ENCODE data around the gene GUCY2D. TPM values are rescaled to one million over a fixed set of nuclear protein-coding genes. Genes with fewer than 3 reads are reported as not detected.

The GUCY2D gene
- total RNA-seq, 4 donors from 2014 or later: not detected

DNA sequence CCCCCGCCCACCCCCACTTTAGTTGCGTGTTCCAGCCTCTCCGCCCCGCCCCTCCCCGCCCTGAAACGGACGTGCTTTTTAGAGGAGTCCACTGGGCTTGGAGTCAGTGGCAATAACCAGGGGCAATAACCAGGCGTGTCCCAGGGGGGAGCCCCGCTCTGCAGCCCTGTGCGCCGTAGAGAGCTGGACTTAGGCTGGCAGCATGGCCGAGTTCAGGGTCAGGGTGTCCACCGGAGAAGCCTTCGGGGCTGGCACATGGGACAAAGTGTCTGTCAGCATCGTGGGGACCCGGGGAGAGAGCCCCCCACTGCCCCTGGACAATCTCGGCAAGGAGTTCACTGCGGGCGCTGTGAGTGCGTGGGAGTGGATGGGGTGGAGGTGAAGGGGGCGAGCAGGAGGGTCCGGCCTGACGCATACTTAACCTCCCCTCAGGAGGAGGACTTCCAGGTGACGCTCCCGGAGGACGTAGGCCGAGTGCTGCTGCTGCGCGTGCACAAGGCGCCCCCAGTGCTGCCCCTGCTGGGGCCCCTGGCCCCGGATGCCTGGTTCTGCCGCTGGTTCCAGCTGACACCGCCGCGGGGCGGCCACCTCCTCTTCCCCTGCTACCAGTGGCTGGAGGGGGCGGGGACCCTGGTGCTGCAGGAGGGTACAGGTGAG lies 36.7 kb downstream of the GUCY2D start, which contains the start of gene ALOX15B:
Gene ALOX15B (plus strand): TSS at position 106 of the 657 bp plus-strand sequence. CDS start 97 bp downstream, at position 203.
- Histone ChIP-seq H3K27ac (no peak within 1 kb of the TSS), H3K4me3 (replicated peaks in 1 of 3) (no peak within 1 kb of the TSS), H3K36me3 (no peaks in the 10 kb centered on the region), H3K4me1 (no peaks in the 10 kb centered on the region), H3K27me3 (peaks cover 7% of the 10 kb centered on the region), H3K9me3 (no peaks in the 10 kb centered on the region)
- 12 to 21% methylated on average over 23 to 26 of the region's 37 CpGs for WGBS, 2 donors
- no peak for TF ChIP-seq POLR2A (IDR thresholded peaks at IDR 0.05)
- TF ChIP-seq, protein P1, sequence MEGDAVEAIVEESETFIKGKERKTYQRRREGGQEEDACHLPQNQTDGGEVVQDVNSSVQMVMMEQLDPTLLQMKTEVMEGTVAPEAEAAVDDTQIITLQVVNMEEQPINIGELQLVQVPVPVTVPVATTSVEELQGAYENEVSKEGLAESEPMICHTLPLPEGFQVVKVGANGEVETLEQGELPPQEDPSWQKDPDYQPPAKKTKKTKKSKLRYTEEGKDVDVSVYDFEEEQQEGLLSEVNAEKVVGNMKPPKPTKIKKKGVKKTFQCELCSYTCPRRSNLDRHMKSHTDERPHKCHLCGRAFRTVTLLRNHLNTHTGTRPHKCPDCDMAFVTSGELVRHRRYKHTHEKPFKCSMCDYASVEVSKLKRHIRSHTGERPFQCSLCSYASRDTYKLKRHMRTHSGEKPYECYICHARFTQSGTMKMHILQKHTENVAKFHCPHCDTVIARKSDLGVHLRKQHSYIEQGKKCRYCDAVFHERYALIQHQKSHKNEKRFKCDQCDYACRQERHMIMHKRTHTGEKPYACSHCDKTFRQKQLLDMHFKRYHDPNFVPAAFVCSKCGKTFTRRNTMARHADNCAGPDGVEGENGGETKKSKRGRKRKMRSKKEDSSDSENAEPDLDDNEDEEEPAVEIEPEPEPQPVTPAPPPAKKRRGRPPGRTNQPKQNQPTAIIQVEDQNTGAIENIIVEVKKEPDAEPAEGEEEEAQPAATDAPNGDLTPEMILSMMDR (IDR thresholded peaks at IDR 0.05): no peak
- intact Hi-C loops (cut with DNase I): no loop called here
- peak; percentile 9 to 25 for DNase-seq

- H3K36me3 ChIP-seq: no peaks in the 10 kb centered on the region
- no peak overlapping the region for H3K27ac ChIP-seq
- intact Hi-C loops (cut with DNase I): no loop called here
- H3K4me3 ChIP-seq (replicated peaks in 1 of 3): no peak overlapping the region
- TF ChIP-seq, protein P1 (IDR thresholded peaks at IDR 0.05): no peak
- no peak for TF ChIP-seq POLR2A (IDR thresholded peaks at IDR 0.05)
- peaks cover 7% of the 10 kb centered on the region for H3K27me3 ChIP-seq
- H3K4me1 ChIP-seq: no peaks in the 10 kb centered on the region
- WGBS, 2 donors: 49 to 57% methylated on average over 9 to 11 of the region's 11 CpGs
- no peak for DNase-seq
- H3K9me3 ChIP-seq: no peaks in the 10 kb centered on the region
Measured at GRCh38 chr17:8039611-8040168, 37.3 kb downstream of the GUCY2D start.

GRCh38 chr17:8041249-8041928 lies 39.0 kb downstream of the GUCY2D start:
- no peaks in the 10 kb centered on the region for H3K9me3 ChIP-seq
- H3K27ac ChIP-seq: peak overlapping the region in 1 of 3 donors; percentile 29
- TF ChIP-seq, protein P1 (IDR thresholded peaks at IDR 0.05): peak in 4 of 6 experiments; percentile 45 to 52 (median 48)
- no peak for TF ChIP-seq POLR2A (IDR thresholded peaks at IDR 0.05)
- no peaks in the 10 kb centered on the region for H3K4me1 ChIP-seq
- intact Hi-C loops (cut with DNase I): no loop called here
- DNase-seq: peak; percentile 19 to 26
- H3K27me3 ChIP-seq: peaks cover 7% of the 10 kb centered on the region
- WGBS, 2 donors: 69 to 72% methylated on average over 8 of the region's 8 CpGs
- no peaks in the 10 kb centered on the region for H3K36me3 ChIP-seq
- H3K4me3 ChIP-seq (replicated peaks in 1 of 3): no peak overlapping the region

GRCh38 chr17:8041979-8042378 lies 39.6 kb downstream of the GUCY2D start:
- Histone ChIP-seq H3K36me3 (no peaks in the 10 kb centered on the region), H3K4me3 (replicated peaks in 1 of 3) (no peak overlapping the region), H3K4me1 (no peaks in the 10 kb centered on the region), H3K27ac (no peak overlapping the region), H3K9me3 (no peaks in the 10 kb centered on the region), H3K27me3 (peaks cover 7% of the 10 kb centered on the region)
- DNase-seq: no peak
- intact Hi-C loops (cut with DNase I): no loop called here
- TF ChIP-seq POLR2A (IDR thresholded peaks at IDR 0.05): no peak
- TF ChIP-seq, protein P1 (IDR thresholded peaks at IDR 0.05): no peak

All from thyroid gland (tissue), 4 donors.